CD4-positive, alpha-beta T cell treated with Interferon gamma for 1 hour (primary cell): ENCODE results near the gene GRM8.

ENCODE experiments used
- DNase-seq: peaks from one replicate; pipeline ENCODE4 v3.0.0-alpha.2; 2020

GRM8 gene

DNA sequence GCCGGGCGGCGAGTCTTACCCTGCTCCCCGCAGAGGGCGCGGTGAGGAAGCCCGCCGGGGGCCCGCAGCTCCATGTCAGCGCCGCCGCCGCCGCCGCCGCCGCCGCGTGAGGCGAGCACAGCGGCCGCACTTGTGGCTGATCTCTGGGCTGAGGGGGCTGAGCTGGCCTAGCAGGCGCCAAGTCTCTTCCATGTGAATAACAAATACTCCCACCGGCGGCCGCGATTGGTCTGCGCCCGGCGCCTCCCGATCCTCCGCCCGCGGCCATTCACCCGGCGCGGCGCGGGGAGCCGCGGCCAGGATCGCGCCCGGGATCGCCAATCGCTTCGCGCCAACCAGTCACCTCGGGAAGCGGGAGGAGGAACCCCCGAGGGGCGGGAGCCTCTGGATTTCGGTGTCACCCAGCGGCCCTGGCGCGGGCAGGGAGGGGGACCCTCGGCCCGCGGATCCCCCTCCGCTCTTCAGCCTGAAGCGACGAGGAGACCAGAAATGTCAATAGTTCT is at the start of gene GRM8:
GRM8 (minus strand) TSS at position 164 of the 503 bp plus-strand sequence.
- DNase-seq, result no peak

DNA sequence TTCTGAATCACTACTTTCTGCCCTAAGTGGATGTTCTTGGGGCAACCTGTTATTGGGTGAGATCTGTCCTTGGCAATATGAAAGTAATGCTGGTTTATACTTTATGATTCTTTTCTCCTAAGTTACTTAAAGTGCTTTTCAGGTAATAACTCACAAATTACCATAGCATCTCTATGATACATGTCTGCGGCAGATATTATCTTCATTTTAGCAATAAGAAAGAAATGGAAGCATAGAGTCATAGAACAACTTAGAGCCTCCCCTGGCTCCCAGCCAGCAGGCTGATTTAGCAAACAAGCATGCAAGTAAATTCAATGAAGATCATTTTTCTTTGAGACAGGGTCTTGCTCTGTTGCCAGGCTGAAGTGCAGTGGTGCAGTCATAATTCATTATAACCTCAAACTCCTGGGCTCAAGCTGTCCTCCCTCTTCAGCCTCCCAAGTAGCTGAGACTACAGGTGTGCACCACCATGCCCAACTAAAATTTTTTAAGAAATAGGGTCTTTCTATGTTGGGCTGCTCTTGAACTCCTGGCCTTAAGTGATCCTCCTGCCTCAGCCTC is 38.1 kb upstream of the GRM8 start:
- no peak for DNase-seq

DNA sequence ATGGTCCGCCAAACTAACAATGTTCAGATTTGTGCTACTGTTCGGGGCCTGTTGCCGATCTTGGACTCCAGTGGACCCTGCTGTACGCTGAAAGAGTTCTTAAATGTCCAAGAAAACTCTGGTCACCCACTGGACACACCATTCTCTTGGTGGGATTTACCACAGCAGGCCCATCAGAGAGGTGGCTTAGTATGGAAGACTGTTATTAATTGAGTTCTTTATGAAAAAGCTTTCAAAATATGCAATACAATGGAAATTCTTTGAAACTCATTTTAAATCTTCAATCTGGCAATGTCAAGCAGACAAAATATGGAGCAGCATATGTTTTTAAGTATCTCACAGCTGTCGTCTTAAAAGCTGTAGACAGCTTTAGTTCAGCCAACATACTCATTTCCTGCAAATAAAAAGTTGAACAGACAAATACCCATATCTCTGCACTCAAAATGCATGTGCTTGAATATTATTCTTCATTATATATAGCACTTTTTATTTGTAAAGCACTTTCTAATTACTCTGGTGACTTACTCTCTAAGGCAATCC is 37.4 kb upstream of the GRM8 start:
- DNase-seq, result no peak

DNA sequence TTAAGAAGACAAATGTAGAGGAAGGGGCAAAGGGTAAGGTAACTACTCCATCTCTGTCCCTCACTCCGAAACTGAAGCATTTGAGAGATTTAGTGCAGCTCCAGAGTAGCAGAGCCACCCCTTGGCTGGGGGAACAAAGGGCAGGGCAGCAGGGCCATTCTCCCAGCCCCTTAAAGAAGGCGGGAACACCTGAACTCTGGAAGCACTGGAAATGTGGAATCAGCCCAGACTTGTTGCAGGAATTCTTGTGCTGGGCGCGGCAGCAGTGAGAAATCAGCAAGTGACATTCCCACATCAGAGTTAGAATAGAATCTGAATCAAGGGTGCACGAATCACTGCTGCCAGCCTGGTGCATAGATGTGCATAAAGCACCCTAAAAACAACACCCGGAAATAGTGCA is 34.4 kb upstream of the GRM8 start:
- DNase-seq, result no peak

DNA sequence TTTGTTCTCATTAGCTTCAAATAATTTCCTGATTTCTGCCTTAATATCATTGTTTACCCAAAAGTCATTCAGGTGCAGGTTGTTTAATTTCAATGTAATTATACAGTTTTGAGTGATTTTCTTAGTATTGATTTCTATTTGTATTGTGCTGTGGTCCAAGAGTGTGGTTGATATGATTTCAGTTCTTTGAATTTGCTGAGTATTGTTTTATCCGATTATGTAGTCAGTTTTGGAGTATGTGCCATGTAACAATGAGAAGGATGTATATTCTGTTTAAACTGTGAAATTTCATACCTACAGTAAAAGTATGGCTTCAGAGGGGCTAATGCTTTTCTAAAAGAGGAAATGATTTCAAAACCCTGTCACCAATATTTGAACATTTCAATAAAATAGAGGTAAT is 17.4 kb upstream of the GRM8 start:
- DNase-seq, result no peak

DNA sequence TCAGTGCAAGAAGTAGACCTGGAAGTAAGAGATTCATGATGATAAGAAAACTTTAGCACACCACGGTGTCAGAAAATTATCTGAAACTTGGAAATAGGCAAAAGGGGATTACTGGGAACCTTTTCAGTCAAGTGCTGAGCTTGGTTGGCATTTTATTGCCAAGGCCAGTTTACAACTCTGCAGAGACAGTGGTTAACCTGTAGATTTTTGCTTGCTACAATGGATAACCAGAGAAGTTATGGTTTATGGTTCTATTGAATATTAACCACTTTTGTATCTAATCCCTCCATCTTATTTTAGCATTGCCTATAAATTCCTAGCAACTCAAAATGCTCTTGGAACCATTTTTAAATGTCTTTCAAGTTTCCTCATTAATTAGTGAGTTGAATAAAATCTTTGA is 13.3 kb upstream of the GRM8 start:
- DNase-seq, result no peak

DNA sequence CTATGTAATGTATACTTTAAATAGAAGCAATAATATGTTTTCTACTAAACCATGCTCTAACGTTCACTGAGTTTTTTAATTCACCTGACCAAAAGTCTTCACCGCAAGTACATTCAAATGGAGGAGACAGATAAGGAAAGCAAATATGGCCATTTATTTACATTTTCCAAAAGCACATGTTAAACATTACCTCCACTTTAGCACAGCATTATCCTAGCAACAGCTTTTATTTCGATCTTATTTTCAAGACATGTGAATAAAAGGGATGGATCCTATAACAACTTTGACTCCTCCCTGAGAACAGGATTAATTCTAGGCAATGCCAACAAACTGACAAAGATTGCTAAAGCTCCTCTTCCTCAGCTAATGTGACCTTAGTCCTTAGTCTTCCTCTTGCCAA is 11.5 kb upstream of the GRM8 start:
- DNase-seq, result no peak

DNA sequence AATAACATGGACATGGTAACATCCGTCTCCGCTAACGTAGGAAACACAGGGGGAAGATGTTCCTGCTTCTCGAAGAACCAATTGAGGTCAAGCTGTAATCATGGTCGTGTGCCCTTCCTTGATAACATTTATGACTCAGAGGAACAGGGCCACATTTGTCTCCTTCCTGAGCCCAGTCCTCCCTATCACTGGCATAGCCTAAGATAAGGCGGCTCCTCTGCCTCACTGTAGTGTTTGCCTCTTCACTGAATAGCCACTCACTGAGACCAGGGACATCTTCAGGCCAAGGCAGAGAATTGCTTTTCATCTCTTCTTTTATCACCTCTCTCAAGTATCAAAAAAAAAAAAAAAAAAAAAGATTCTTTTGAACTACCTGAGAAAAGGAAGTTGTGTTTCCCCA is 5.4 kb upstream of the GRM8 start:
- DNase-seq, result no peak

DNA sequence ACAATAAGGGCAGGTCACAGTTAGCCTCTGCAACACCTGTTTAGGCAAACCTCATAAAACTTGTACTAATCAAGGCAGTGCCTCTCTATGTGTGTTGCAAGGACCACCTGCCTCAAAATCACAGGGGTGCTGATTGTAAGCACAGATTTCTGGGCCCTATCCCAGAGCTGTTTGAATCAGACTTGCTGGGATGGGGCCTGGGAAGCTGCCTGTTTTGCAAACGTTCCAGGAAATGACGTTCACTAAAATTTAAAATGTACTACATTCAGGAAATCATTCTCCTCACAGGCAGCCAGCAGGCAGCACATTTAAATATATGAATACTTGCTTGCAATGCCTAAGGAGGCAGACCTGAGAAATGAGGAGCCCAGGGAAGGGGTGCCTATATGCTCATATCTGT is 4.3 kb upstream of the GRM8 start:
- no peak for DNase-seq

DNA sequence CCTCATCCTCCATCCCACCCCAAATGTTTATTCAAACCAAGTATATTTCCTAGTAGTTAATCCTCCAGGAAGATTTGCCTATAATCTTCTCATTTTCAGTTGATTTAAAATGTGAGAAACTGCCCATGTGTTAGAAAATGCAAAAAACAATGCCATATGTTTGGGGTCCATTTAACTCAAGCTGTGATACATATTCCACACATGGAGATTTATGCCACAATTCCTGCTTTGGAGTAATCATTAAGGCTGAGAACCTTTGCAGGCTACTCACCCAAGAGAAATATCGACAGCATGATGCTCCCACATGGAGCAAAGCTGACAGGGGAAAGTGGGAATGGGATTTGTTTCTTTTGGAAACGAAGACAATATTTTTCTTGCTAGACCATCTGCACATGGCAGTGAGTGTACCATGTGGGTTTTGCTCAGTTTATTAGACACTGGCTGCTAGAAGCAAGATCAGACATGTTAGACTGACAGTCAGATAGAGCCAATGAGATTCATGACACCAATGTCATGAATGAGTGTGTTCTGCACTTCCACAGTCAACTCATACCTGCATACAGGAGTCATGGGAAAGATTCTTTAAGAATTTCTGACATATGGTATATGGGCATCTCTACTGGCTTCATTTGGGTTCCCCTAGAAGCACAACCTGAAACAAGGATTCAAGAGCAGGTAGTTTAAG is 3.4 kb upstream of the GRM8 start:
- DNase-seq, result no peak

DNA sequence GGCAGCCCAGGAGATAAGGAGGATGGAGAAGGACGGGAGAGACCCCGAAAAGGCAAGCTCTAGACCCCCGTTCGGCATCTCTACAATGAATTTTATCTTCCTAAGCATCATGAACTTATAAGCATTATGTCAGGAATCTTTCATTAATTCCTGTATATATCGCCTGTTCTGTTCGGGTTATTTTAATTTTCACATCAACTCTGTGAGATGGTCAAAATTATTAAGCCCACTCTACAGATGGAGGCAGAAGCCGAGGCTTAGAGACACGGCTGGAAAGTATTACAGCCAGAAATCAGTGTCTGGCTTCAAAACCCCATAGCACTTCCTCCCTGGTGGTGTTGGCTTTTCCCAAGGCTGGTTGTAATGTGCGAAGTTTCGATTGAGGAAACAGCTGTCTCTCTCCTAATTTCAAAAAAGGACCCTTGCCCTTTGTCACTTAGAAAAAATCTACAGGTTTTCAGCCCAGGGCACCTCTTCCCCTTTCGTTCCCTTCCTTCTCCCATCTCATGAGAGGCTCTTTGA is 1.5 kb upstream of the GRM8 start:
- DNase-seq, result no peak

DNA sequence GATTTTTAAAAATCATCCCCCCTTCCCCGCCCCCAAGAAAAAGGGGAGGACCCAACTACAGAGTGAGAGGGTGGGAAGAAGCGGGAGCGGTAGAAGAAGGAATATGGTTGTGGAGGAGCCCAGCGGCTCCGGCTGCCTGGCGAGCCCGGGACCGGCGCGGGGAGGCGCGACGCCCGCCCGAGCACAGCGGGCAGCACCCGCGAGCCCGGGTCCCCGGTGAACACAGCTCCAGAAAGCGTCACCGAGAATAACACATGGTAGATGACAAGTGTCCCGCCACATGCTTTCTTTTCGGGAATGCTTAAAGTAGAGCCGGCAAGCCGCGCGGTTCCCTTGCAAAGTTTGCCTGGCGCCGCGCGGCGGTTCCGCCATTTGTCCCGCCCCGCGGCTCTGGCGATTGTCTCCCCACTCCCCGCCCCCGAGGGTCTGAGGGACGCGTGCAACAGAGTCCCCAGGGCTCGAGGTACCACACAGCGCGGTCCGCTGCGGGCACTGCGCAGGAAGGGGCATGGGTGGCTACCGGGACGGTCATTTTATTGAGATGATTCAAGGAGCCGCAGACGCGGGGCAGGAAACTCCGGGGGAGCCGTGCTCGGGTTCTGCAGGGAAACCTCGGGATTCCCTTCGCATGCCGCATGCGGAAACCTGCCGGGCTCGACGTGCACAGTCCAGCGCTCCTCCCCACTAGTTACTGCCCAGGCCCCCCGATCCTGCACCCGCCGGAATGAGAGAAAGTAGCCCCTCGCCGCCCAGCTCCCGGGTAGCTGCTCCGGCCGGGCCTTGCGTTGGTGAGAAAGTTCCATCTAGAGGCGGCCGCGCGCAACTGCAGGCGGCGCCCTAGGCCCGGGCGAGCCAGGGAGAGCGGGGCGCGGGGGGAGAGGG is 781 bp upstream of the GRM8 start:
- DNase-seq, result peak; percentile 34

DNA sequence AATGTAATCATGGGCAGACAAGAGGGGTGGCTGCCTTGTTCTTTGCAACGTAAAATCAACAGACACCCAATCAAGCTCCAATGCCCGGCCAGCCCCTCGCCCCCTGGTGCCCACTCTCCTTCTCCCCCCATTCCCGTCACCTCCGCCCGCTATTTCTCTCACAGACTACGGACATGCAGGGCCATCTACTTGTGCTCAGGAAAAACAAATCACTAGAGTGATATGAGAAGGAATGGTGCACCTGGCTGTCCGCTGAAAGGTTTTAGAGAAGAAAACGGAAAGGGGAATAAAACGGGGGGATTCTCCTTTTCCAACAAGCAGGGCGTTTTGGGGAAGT is 396 bp downstream of the GRM8 start:
- DNase-seq, result no peak

DNA sequence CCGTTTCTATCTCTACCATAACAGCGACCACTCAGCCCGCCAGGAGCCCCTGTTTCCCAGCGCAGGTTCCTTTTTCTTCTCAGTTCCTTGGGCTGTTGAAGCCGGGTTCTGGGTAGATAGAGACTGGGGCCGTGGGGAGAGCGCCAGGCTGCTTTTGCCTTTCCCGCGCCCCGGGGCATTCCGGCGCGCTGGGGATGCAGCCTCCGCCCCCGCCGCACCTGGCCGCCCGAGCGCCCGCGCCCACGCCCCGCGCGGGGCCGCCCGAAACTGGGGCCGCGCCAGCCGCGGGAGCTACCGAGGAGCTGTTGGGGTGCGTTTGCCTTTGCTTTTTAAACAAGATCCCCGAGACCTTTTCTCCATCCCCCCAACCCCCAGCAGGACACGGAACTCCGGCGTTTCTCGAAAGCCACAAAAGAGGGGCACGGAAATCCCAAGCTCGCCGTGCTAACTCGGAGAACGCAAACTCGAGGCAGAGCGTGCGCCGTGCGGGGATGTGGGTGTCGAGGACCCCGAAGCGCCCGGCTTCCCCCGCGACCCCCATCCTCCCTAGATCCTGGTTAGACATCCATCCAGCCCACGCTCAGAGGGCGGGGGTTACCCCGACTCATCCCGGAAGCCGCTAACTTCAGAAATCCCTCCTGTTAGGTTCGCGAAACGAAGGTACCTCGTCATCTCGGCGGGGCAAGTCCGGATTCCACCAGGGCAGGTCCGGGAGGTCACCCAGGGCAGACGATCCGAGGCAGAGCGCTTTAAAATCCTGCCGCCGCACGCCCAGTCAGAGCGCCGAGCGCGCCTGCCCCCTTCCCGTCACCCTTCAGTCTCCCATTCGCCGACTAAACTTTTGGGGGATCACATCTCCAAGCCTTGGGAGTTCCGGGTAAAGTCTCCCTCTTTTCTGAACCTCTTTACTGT is 1.0 kb downstream of the GRM8 start:
- DNase-seq, result no peak

DNA sequence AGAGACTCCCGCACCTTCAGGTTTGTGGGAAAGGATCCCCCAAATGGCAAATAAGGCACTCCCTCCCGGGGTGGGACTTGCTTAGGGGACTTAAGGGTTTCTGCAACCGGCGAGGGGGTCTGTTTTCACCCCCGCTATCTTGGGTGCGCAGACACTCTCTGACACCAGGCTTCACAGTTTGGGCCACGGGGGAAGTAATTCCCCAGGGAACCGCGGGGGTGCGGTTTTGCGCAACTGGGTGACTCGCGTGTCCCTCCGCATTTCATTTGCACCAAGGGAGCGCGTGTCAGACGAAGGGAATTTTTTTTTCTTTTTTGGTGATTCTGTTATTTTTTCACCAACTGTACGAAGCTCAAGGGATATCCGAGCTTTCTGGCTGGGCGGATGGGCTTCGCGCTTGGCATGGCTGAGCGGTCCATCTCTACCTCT is 1.7 kb downstream of the GRM8 start:
- DNase-seq, result no peak

DNA sequence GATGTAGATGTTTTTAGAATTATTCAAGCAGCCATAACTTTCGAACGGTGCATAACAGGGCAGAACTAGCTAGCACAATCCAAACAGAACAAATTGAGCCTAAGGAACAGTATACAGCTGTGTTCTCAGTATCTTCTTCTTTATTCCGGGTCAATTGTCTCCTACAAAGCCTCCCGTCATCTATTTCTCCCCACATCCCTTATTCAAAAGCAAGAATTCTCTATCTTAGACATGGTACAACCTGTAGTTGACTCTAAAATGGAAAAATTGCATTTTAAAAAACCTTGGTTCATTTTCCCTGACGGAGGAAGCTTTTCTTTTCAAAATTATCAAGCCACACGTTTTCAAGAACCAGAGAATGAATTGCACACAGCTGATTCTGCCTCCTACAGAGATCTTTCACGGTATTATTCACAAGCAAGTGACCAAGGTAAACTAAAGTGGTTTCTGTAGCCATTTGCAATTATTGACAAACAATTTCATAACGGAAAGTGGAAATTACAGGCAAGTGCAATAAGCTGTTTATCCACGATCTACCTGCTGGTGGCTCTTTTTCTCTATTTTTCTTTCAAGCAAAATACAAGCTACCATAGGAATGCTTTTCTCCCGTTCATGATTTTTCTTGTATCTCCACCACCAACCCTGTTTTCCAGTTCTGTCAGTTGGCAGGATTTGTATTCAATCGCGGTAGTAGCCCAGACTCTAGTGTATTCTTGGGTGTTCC is 2.3 kb downstream of the GRM8 start:
- DNase-seq, result no peak

DNA sequence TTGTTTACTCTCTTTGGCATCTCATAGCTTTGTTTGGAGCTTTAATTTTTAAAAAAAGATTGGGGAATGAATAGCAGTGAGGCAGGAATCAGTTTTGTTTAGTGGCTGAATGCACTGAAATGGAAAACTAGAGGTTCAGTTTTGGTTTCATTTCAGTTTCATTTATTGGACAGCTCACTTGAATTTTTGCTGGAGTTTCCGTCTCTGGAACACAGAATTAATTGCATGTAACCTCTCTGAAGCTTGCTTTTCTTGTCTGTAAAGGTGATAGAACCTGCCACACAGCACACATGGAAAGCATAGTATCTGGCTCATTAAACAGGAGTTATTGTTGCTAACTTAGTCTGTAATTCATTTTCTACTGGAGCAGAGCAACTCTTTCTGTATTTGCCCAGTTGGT is 7.1 kb downstream of the GRM8 start:
- DNase-seq, result no peak

DNA sequence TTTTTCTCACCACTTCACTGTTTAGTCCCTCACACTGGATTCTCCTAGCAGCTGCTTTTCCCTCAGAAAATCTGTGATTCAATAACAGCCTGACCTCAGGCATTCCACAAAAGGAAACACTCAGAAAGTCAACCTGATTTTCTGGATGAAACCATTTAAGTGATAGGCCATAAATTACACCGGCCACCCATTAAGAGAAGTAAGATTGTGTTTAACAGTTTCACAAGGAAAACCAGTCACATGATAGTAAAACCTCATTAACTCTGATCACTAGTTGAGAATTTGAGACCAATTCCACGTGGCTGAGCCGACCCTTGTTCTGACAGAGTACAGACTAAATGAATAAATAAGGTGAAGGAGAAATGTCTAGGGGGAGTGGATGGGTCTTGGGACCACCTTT is 7.7 kb downstream of the GRM8 start:
- DNase-seq, result no peak

DNA sequence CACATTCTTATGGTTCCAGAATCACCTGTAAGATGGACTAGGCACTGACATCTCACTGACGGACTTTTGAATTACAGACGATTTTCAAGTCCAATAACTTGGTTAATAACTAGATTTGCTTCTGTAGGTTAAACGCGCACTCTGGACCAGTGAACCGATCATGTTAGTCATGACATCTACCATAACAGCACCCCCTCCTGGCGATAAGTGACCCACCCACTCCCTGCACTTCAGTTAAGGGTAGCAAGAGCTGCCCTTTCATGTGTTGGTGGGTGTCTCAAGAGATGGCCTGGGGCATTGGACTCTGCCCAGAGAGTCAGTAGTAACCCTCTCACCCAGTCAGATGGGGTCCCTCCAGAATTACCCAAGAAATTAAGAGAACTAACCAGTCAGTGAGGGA is 12.9 kb downstream of the GRM8 start:
- no peak for DNase-seq

DNA sequence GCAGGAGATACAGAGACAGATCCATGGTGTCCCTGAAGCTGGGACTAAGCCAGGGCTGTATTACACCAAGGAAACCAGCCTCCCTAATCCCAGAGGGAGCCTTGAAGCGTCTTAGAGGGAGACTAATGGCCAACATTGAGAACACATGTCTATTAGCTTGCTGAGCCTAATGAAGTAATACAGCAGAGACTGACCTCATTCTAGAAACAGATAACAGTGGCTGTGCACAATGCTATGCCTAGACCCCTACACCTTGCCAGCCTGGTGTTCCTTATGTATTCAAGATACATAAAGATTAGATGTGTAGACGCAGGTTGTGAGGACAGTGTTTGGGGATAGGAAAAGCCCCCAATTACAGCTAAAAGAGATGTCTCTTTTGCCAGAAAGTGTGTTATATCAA is 19.1 kb downstream of the GRM8 start:
- no peak for DNase-seq

DNA sequence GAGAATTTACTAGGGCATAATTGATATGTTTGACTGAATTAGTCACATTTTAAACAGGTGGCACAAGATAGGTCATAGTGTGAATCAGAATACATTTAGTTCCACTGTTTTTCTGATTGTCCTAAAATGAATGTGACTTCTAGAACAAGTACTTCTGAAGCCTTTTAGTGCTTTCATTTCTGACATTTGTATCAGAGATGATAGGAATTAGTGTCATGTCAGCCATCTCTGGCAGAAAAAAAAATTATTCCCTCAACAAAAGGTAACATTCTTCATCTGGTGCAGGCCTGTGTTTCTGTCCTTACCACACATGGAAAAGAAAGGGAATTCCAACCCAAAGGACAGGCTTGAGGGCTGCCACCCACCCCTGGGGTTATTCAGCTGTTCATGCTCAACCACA is 21.3 kb downstream of the GRM8 start:
- no peak for DNase-seq
